Measurements from ENCODE around the gene ZC3H10.
"Not testable (repeated sequence)": the region's sequence is repeated elsewhere in the genome, so short reads cannot be mapped to it uniquely, and the experiment has no call there.

ZC3H10 gene

GRCh38 chr12:56117778-56118687, at the start of gene ZC3H10:
ZC3H10 (plus strand) TSS chr12:56118266; CDS start chr12:56120563, 2,297 bp downstream.
- Histone ChIP-seq H3F3A (ENCODE audit: control insufficient read depth, insufficient read depth) (peaks cover 49% of the 10 kb centered on the region), H3K36me3 (ENCODE audit: control insufficient read depth, low read length) (peaks cover 56% of the 10 kb centered on the region), H3K9me3 (ENCODE audit: control insufficient read depth, insufficient read depth, low read length) (no peaks in the 10 kb centered on the region), H3K27me3 (ENCODE audit: control insufficient read depth, low read length) (no peaks in the 10 kb centered on the region), H3K4me1 (ENCODE audit: control insufficient read depth, low read length) (peaks cover 25% of the 10 kb centered on the region), H3K4me3 (ENCODE audit: low read length) (peak within 1 kb of the TSS; percentile 82), H3K79me2 (ENCODE audit: control insufficient read depth, low read length) (peaks cover 36% of the 10 kb centered on the region), H3K9me2 (replicated peaks; ENCODE audit: control insufficient read depth, low read length) (no peaks in the 10 kb centered on the region), H4K20me1 (ENCODE audit: control insufficient read depth, insufficient read depth, low read depth, low read length) (no peaks in the 10 kb centered on the region), H3K4me2 (ENCODE audit: low read length) (peak within 1 kb of the TSS; percentile 99), H3K27ac (ENCODE audit: low read depth, low read length) (peak within 1 kb of the TSS; percentile 91)
- TF ChIP-seq EZH2phosphoT487 (IDR thresholded peaks at IDR 0.05; ENCODE audit: borderline replicate concordance, low read length), result no peak
- TF ChIP-seq, protein P1, sequence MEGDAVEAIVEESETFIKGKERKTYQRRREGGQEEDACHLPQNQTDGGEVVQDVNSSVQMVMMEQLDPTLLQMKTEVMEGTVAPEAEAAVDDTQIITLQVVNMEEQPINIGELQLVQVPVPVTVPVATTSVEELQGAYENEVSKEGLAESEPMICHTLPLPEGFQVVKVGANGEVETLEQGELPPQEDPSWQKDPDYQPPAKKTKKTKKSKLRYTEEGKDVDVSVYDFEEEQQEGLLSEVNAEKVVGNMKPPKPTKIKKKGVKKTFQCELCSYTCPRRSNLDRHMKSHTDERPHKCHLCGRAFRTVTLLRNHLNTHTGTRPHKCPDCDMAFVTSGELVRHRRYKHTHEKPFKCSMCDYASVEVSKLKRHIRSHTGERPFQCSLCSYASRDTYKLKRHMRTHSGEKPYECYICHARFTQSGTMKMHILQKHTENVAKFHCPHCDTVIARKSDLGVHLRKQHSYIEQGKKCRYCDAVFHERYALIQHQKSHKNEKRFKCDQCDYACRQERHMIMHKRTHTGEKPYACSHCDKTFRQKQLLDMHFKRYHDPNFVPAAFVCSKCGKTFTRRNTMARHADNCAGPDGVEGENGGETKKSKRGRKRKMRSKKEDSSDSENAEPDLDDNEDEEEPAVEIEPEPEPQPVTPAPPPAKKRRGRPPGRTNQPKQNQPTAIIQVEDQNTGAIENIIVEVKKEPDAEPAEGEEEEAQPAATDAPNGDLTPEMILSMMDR (IDR thresholded peaks at IDR 0.05; ENCODE audit: low read depth, low read length, poor library complexity, severe bottlenecking), result peak; percentile 44

DNA sequence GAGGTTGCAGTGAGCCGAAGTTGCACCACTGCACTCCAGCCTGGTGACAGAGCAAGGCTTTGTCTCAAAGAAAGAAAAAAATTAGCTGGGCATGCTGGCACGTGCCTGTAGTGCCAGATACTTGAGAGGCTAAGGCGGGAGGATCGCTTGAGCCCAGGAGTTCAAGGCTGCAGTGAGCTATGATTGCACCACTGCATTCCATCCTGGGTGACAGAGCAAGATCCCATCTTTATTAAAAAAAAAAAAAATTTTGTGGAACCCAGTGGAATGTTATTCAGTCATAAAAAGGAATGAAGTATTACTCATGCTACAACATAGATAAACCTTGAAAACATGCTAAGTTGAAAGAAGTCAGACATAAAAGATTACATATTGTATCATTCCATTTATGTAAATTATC, 46.4 kb upstream of the ZC3H10 start:
- TF ChIP-seq, protein P1 (IDR thresholded peaks at IDR 0.05; ENCODE audit: low read depth, low read length, poor library complexity, severe bottlenecking), result no peak
- TF ChIP-seq EZH2phosphoT487 (IDR thresholded peaks at IDR 0.05; ENCODE audit: borderline replicate concordance, low read length), result no peak
- H3K4me1 ChIP-seq (ENCODE audit: control insufficient read depth, low read length), result no peaks in the 10 kb centered on the region
- no peaks in the 10 kb centered on the region for H3K9me3 ChIP-seq (ENCODE audit: control insufficient read depth, insufficient read depth, low read length)

GRCh38 chr12:56074396-56074795, 43.7 kb upstream of the ZC3H10 start:
- H3K4me1 ChIP-seq (ENCODE audit: control insufficient read depth, low read length), result peaks cover under 1% of the 10 kb centered on the region; the same call in 1 of the 2 replicates
- H3F3A ChIP-seq (ENCODE audit: control insufficient read depth, insufficient read depth), result no peaks in the 10 kb centered on the region
- H3K9me3 ChIP-seq (ENCODE audit: control insufficient read depth, insufficient read depth, low read length), result no peaks in the 10 kb centered on the region
- H4K20me1 ChIP-seq (ENCODE audit: control insufficient read depth, insufficient read depth, low read depth, low read length), result no peaks in the 10 kb centered on the region
- no peak overlapping the region for H3K4me2 ChIP-seq (ENCODE audit: low read length)
- no peak overlapping the region for H3K4me3 ChIP-seq (ENCODE audit: low read length)
- no peaks in the 10 kb centered on the region for H3K36me3 ChIP-seq (ENCODE audit: control insufficient read depth, low read length)
- H3K27ac ChIP-seq (ENCODE audit: low read depth, low read length), result no peak overlapping the region
- no peaks in the 10 kb centered on the region for H3K27me3 ChIP-seq (ENCODE audit: control insufficient read depth, low read length)
- TF ChIP-seq, protein P1 (IDR thresholded peaks at IDR 0.05; ENCODE audit: low read depth, low read length, poor library complexity, severe bottlenecking), result no peak
- TF ChIP-seq EZH2phosphoT487 (IDR thresholded peaks at IDR 0.05; ENCODE audit: borderline replicate concordance, low read length), result no peak
- no peaks in the 10 kb centered on the region for H3K79me2 ChIP-seq (ENCODE audit: control insufficient read depth, low read length)
- H3K9me2 ChIP-seq (replicated peaks; ENCODE audit: control insufficient read depth, low read length), result no peaks in the 10 kb centered on the region

More for the DNA sequence above, 46.4 kb upstream of the ZC3H10 start:
- Histone ChIP-seq H4K20me1 (ENCODE audit: control insufficient read depth, insufficient read depth, low read depth, low read length) (no peaks in the 10 kb centered on the region), H3F3A (ENCODE audit: control insufficient read depth, insufficient read depth) (no peaks in the 10 kb centered on the region), H3K4me2 (ENCODE audit: low read length) (no peak overlapping the region), H3K9me2 (replicated peaks; ENCODE audit: control insufficient read depth, low read length) (no peaks in the 10 kb centered on the region), H3K4me3 (ENCODE audit: low read length) (no peak overlapping the region), H3K79me2 (ENCODE audit: control insufficient read depth, low read length) (no peaks in the 10 kb centered on the region), H3K27me3 (ENCODE audit: control insufficient read depth, low read length) (no peaks in the 10 kb centered on the region), H3K36me3 (ENCODE audit: control insufficient read depth, low read length) (no peaks in the 10 kb centered on the region), H3K27ac (ENCODE audit: low read depth, low read length) (no peak overlapping the region)

DNA sequence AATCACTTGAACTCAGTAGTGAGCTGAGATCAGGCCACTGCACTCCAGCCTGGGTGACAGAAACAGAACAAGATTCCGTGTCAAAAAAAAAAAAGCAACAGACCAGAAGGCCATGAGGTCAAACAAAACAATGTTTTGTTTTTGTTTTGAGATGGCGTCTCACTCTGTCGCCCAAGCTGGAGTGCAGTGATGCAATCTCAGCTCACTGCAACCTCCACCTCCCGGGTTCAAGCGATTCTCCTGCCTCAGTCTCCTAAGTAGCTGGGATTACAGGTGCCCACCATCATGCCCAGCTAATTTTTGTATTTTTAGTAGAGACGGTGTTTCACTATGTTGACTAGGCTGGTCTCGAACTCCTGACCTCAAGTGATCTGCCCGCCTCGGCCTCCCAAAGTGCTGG, 40.1 kb upstream of the ZC3H10 start:
- not testable (repeated sequence) for H4K20me1 ChIP-seq (ENCODE audit: control insufficient read depth, insufficient read depth, low read depth, low read length)
- H3K27me3 ChIP-seq (ENCODE audit: control insufficient read depth, low read length), result peaks cover 26% of the 10 kb centered on the region

More for the DNA sequence above, 40.1 kb upstream of the ZC3H10 start:
- not testable (repeated sequence) for H3F3A ChIP-seq (ENCODE audit: control insufficient read depth, insufficient read depth); H3K36me3 ChIP-seq (ENCODE audit: control insufficient read depth, low read length); H3K4me3 ChIP-seq (ENCODE audit: low read length); H3K9me3 ChIP-seq (ENCODE audit: control insufficient read depth, insufficient read depth, low read length); H3K4me2 ChIP-seq (ENCODE audit: low read length); H3K9me2 ChIP-seq (replicated peaks; ENCODE audit: control insufficient read depth, low read length); H3K27ac ChIP-seq (ENCODE audit: low read depth, low read length); H3K79me2 ChIP-seq (ENCODE audit: control insufficient read depth, low read length)
- H3K4me1 ChIP-seq (ENCODE audit: control insufficient read depth, low read length), result peaks cover 10% of the 10 kb centered on the region
